LNCaP clone FGC (cell line): Measurements from ENCODE around the gene KRT14.

Experiments used
- DNase-seq: peaks from one replicate; pipeline ENCODE4 v3.0.0-alpha.2; 2011; ENCODE audit warnings: low read depth
- H3K4me3 ChIP-seq: 2 replicates; pipeline ENCODE4 v1.5.1; 2011; ENCODE audit warnings: mild to moderate bottlenecking, low read depth, low read length, control low read depth
- CTCF ChIP-seq: IDR thresholded peaks from 2 replicates; pipeline ENCODE4 v1.5.1; 2012; ENCODE audit warnings: mild to moderate bottlenecking; ENCODE audit not compliant: control insufficient read depth, insufficient read depth; ENCODE audit errors: extremely low read depth

Gene KRT14

DNA sequence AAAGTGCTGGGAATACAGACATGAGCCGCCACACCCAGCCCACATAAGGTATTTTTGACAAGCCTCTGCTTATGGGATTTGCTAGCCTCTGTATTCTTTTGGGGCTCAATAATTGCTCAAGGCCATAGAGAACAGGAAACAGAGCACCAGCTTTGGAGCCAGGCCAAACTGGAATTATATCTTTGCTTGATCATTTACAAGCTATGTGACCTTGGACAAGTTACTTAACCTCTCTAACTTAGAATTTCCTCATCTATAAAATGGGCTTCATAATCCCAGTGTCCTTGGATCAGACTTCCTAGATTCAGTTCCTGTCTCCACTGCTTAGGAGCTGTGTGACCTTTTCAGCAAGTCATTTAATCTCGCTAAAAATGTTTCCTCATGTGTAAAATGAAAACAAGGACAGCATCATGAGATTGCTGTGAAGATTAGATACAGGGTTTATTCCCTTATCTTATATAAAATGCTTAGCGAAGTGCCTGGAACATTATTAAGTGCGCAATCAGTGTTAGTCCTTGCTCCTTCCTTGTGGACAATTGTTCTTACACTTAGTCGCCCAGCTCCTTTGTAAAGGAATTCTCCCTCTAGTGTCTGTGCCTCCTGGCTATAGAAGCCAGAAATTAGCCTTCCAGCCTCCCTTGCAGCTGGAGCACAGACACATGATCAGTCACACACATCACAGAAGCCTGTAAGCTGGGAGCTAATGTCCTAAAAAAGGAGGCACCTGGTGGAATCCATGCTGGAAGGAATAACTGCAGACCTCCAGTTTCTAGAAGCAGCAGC, 31.4 kb downstream of the KRT14 start:
- no peak for DNase-seq
- no peak overlapping the region for H3K4me3 ChIP-seq
- no peak for TF ChIP-seq CTCF

DNA sequence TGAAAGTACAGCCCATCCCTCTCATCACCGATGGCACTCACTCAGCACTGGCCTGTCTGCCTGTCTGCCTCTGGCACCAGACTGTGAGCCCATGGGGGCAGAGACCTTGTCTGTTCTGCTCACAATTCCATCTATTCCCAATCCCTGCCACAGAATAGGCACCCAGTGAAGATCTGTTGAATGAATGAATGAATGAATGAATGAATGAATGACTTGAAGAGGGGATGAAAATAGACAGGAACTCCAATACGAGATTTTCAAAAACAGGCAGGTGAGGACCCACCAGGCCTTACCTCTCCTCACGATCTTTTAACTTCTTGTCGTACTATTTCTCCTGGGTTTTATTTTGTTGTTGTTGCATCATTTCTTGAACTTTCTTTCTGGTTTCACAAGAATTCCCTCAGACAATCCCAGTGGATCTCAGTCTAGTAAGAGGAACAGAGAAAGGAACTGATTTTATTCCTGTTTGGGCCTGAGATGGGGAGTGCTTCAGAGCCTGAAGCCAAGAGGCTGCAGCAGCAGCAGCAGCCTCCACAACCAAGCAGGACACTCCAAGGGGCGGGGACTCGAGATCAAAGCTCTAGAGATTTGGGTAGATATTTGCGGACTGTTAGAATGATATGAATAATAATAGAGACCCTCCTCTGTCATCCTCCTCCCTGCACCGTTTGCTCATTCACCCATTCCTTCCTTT, 32.6 kb downstream of the KRT14 start:
- no peak for TF ChIP-seq CTCF

GRCh38 chr17:41553176-41553575, 33.5 kb downstream of the KRT14 start:
- TF ChIP-seq CTCF: no peak
- DNase-seq: no peak
- H3K4me3 ChIP-seq: no peak overlapping the region

More for the DNA sequence above, 32.6 kb downstream of the KRT14 start:
- H3K4me3 ChIP-seq: no peak overlapping the region
- no peak for DNase-seq

DNA sequence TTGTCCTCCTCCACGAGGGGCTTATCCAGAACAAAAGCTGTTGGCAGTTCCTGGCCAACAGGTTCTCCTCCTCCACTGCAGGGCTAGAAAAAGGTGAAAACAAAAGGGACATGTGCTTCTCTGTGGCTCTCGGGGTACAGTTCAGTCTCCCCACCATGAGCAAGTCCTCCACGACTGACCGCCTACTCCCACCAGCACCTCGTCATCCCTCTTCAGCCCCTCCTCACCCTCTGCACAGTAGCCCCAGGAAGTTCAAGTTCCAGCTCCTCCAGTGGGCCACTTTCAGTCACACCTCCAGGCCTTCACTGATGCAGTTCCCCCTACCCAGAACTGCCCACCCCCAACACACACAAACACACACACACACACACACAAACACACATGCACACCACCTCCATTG, 34.2 kb downstream of the KRT14 start:
- no peak overlapping the region for H3K4me3 ChIP-seq
- no peak for TF ChIP-seq CTCF
- no peak for DNase-seq

GRCh38 chr17:41551365-41551764, 35.3 kb downstream of the KRT14 start:
- no peak for DNase-seq
- no peak overlapping the region for H3K4me3 ChIP-seq
- TF ChIP-seq CTCF: no peak

GRCh38 chr17:41549596-41550039, 37.1 kb downstream of the KRT14 start:
- no peak overlapping the region for H3K4me3 ChIP-seq
- no peak for TF ChIP-seq CTCF
- DNase-seq: no peak
